ENCODE results near the gene PPP1R26. TPM values are rescaled to one million over a fixed set of nuclear protein-coding genes. Genes with fewer than 3 reads are reported as not detected.

The PPP1R26 gene
- total and polyA plus RNA-seq, 2 experiments from 2014 or later, result 15.0 to 15.6 TPM

GRCh38 chr9:135522137-135522877, 42.7 kb downstream of the PPP1R26 start:
- Histone ChIP-seq H3K27me3 (no peaks in the 10 kb centered on the region), H3K36me3 (replicated peaks; ENCODE audit: insufficient read depth, low read depth) (no peaks in the 10 kb centered on the region), H3K4me2 (no peak overlapping the region), H2AFZ (no peak overlapping the region), H3K4me3 (no peak overlapping the region), H3K4me1 (ENCODE audit: insufficient read depth) (no peaks in the 10 kb centered on the region), H3K79me2 (no peaks in the 10 kb centered on the region), H3K9me3 (ENCODE audit: low read depth) (no peaks in the 10 kb centered on the region), H3K9me2 (replicated peaks; ENCODE audit: insufficient read depth) (no peaks in the 10 kb centered on the region), H4K20me1 (ENCODE audit: insufficient read depth, poor library complexity, severe bottlenecking) (no peaks in the 10 kb centered on the region), H3K27ac (no peak overlapping the region)
- no peak for DNase-seq (ENCODE audit: low spot score)
- WGBS (ENCODE audit: low lambda C conversion rate, missing lambda C conversion rate), result 88% methylated on average over 16 of the region's 16 CpGs
- no peak for TF ChIP-seq EZH2phosphoT487 (IDR thresholded peaks at IDR 0.05; ENCODE audit: low read depth, severe bottlenecking, unreplicated experiment)
- no peak for TF ChIP-seq EZH2 (IDR thresholded peaks at IDR 0.05; ENCODE audit: borderline replicate concordance)
- TF ChIP-seq CTCF (IDR thresholded peaks at IDR 0.05; ENCODE audit: poor library complexity), result no peak

- TF ChIP-seq EZH2phosphoT487 (IDR thresholded peaks at IDR 0.05; ENCODE audit: low read depth, severe bottlenecking, unreplicated experiment) (no peak), EZH2 (IDR thresholded peaks at IDR 0.05; ENCODE audit: borderline replicate concordance) (no peak), CTCF (IDR thresholded peaks at IDR 0.05; ENCODE audit: poor library complexity) (no peak)
- Histone ChIP-seq H3K4me3 (no peak overlapping the region), H3K36me3 (replicated peaks; ENCODE audit: insufficient read depth, low read depth) (no peaks in the 10 kb centered on the region), H3K4me2 (no peak overlapping the region), H3K9me2 (replicated peaks; ENCODE audit: insufficient read depth) (no peaks in the 10 kb centered on the region), H3K27me3 (no peaks in the 10 kb centered on the region), H3K4me1 (ENCODE audit: insufficient read depth) (no peaks in the 10 kb centered on the region), H3K9me3 (ENCODE audit: low read depth) (no peaks in the 10 kb centered on the region), H4K20me1 (ENCODE audit: insufficient read depth, poor library complexity, severe bottlenecking) (no peaks in the 10 kb centered on the region), H3K27ac (no peak overlapping the region), H3K79me2 (no peaks in the 10 kb centered on the region), H2AFZ (no peak overlapping the region)
- 90% methylated on average over 11 of the region's 17 CpGs for WGBS (ENCODE audit: low lambda C conversion rate, missing lambda C conversion rate)
- DNase-seq (ENCODE audit: low spot score), result no peak
These were observed 43.3 kb downstream of the PPP1R26 start for GRCh38 chr9:135522931-135523330.

GRCh38 chr9:135523521-135524129, 44.0 kb downstream of the PPP1R26 start:
- no peak overlapping the region for H3K4me3 ChIP-seq
- 83% methylated on average over 21 of the region's 21 CpGs for WGBS (ENCODE audit: low lambda C conversion rate, missing lambda C conversion rate)
- no peaks in the 10 kb centered on the region for H3K9me3 ChIP-seq (ENCODE audit: low read depth)
- no peaks in the 10 kb centered on the region for H3K9me2 ChIP-seq (replicated peaks; ENCODE audit: insufficient read depth)
- no peaks in the 10 kb centered on the region for H3K4me1 ChIP-seq (ENCODE audit: insufficient read depth)
- H3K4me2 ChIP-seq, result no peak overlapping the region
- no peaks in the 10 kb centered on the region for H3K27me3 ChIP-seq
- TF ChIP-seq EZH2phosphoT487 (IDR thresholded peaks at IDR 0.05; ENCODE audit: low read depth, severe bottlenecking, unreplicated experiment) (no peak), EZH2 (IDR thresholded peaks at IDR 0.05; ENCODE audit: borderline replicate concordance) (no peak), CTCF (IDR thresholded peaks at IDR 0.05; ENCODE audit: poor library complexity) (no peak)
- H3K36me3 ChIP-seq (replicated peaks; ENCODE audit: insufficient read depth, low read depth), result no peaks in the 10 kb centered on the region
- DNase-seq (ENCODE audit: low spot score), result no peak
- no peak overlapping the region for H2AFZ ChIP-seq
- H3K27ac ChIP-seq, result no peak overlapping the region
- H3K79me2 ChIP-seq, result no peaks in the 10 kb centered on the region
- H4K20me1 ChIP-seq (ENCODE audit: insufficient read depth, poor library complexity, severe bottlenecking), result no peaks in the 10 kb centered on the region

All from hepatocyte (in vitro differentiated cells).